H1 (cell line): ENCODE measurements around the gene RABL2A. TPM values are rescaled to one million over a fixed set of nuclear protein-coding genes. Genes with fewer than 3 reads are reported as not detected.
"Not testable (repeated sequence)": the region's sequence is repeated elsewhere in the genome, so short reads cannot be mapped to it uniquely, and the experiment has no call there.

Source experiments
- CTCF ChIA-PET: fragments of 300-600 bp; sonication (Branson Sonifier 250); formaldehyde crosslinking; loops from one replicate; lab custom pipeline; 2021; ENCODE audit not compliant: partially characterized antibody; lab: Charles Lee
- POLR2A ChIA-PET: fragments of 300-600 bp; sonication (Branson Sonifier 250); formaldehyde crosslinking; loops from one replicate; lab custom pipeline; 2021; ENCODE audit warnings: inconsistent platforms; ENCODE audit not compliant: partially characterized antibody; lab: Charles Lee
- DNase-seq, 2 experiments: peaks; one replicate each; pipeline versions ENCODE4 v3.0.0 to v3.0.0-alpha.2; 2010 to 2022; ENCODE audit warnings: low spot score in 2 of 2, low read depth in 1 of 2, mixed read lengths in 1 of 2
- FAIRE-seq: peaks from 2 replicates; lab custom pipeline; 2011; peaks lifted over from hg19 to GRCh38; lab: Jason Lieb, UNC
- H2AFZ ChIP-seq: 2 replicates; pipeline ENCODE4 v1.8.1; 2012; ENCODE audit warnings: low read length, inconsistent platforms
- H2AK5ac ChIP-seq: 2 replicates; pipeline ENCODE4 v1.6.1; 2013; ENCODE audit warnings: low read depth, low read length
- H2BK120ac ChIP-seq: replicated peaks from 2 replicates; pipeline ENCODE3; 2013; ENCODE audit warnings: low read depth, low read length, inconsistent platforms
- H2BK12ac ChIP-seq: 2 replicates; pipeline ENCODE4 v1.6.1; 2013; ENCODE audit warnings: low read depth, low read length
- H2BK15ac ChIP-seq: 2 replicates; pipeline ENCODE4 v1.6.1; 2013; ENCODE audit warnings: low read length
- H2BK20ac ChIP-seq: 2 replicates; pipeline ENCODE4 v1.6.1; 2013; ENCODE audit warnings: low read length
- H2BK5ac ChIP-seq: 2 replicates; pipeline ENCODE4 v1.6.1; 2013; ENCODE audit warnings: low read depth, low read length
- H3K14ac ChIP-seq: 2 replicates; pipeline ENCODE4 v1.6.1; 2013; ENCODE audit warnings: inconsistent platforms; ENCODE audit not compliant: insufficient read length
- H3K18ac ChIP-seq: 2 replicates; pipeline ENCODE4 v1.6.1; 2013; ENCODE audit warnings: low read length; ENCODE audit errors: extremely low read depth
- H3K23ac ChIP-seq: 2 replicates; pipeline ENCODE4 v1.6.1; 2013; ENCODE audit warnings: inconsistent platforms; ENCODE audit not compliant: insufficient read length
- H3K23me2 ChIP-seq: 2 replicates; pipeline ENCODE4 v1.6.1; 2013; ENCODE audit warnings: low read depth, low read length
- H3K27ac ChIP-seq: 2 replicates; pipeline ENCODE4 v1.6.1; 2011; ENCODE audit warnings: low read depth, low read length, inconsistent platforms
- H3K27me3 ChIP-seq, 4 experiments: replicated peaks in 1 of 4; 1 replicate in 1 of 4; 2 replicates in 3 of 4; pipeline versions ENCODE4 v1.6.1 to v1.8.1; 2011 to 2013; ENCODE audit warnings: low read length in 3 of 4, mild to moderate bottlenecking in 3 of 4, inconsistent platforms in 2 of 4, mixed read lengths in 2 of 4, moderate library complexity in 1 of 4; ENCODE audit not compliant: control insufficient read depth in 3 of 4, insufficient read depth in 3 of 4; ENCODE audit errors: extremely low read depth in 1 of 4
- H3K36me3 ChIP-seq, 4 experiments: 2 replicates each; pipeline versions ENCODE4 v1.6.1 to v1.8.1; 2011 to 2013; ENCODE audit warnings: mild to moderate bottlenecking in 4 of 4, low read length in 3 of 4, moderate library complexity in 2 of 4, control low read depth in 1 of 4, inconsistent platforms in 1 of 4; ENCODE audit not compliant: insufficient read depth in 4 of 4, control insufficient read depth in 2 of 4
- H3K4ac ChIP-seq: replicated peaks from 2 replicates; pipeline ENCODE3; 2013; ENCODE audit warnings: low read length, low read depth, mixed read lengths, inconsistent platforms; ENCODE audit not compliant: insufficient read length
- H3K4me1 ChIP-seq, 4 experiments: replicated peaks in 1 of 4; 1 replicate in 1 of 4; 2 replicates in 3 of 4; pipeline versions ENCODE4 v1.6.1 to v1.8.1; 2011 to 2013; ENCODE audit warnings: low read length in 3 of 4, inconsistent platforms in 2 of 4, mixed read lengths in 1 of 4; ENCODE audit not compliant: insufficient read depth in 4 of 4, control insufficient read depth in 3 of 4
- H3K4me2 ChIP-seq, 2 experiments: 2 replicates each; pipeline versions ENCODE4 v1.6.1 to v1.8.1; 2011 to 2013; ENCODE audit warnings: low read depth in 2 of 2, low read length in 2 of 2, control low read depth in 1 of 2, inconsistent platforms in 1 of 2, mild to moderate bottlenecking in 1 of 2; ENCODE audit not compliant: insufficient read depth in 1 of 2
- H3K4me3 ChIP-seq, 4 experiments: fragments of 200-600, 300-600 bp in 1 of 4; sonication (generic), shearing (Covaris generic), sonication (Bioruptor Twin) in 1 of 4; 2 replicates each; pipeline versions ENCODE4 v1.5.1 to v1.8.1; 2011 to 2016; ENCODE audit warnings: low read length in 4 of 4, low read depth in 3 of 4, control low read depth in 2 of 4, inconsistent platforms in 2 of 4, mild to moderate bottlenecking in 2 of 4, mixed read lengths in 1 of 4, moderate library complexity in 1 of 4; ENCODE audit not compliant: insufficient read depth in 2 of 4; ENCODE audit errors: extremely low read depth in 1 of 4
- H3K56ac ChIP-seq: replicated peaks from 2 replicates; pipeline ENCODE3; 2013; ENCODE audit warnings: low read depth, mild to moderate bottlenecking, mixed read lengths, low read length, inconsistent platforms; ENCODE audit not compliant: insufficient read length
- H3K79me1 ChIP-seq: 2 replicates; pipeline ENCODE4 v1.6.1; 2013; ENCODE audit warnings: low read depth, low read length, control low read depth
- H3K79me2 ChIP-seq, 2 experiments: 2 replicates each; pipeline versions ENCODE4 v1.6.1 to v1.8.1; 2012 to 2013; ENCODE audit warnings: low read length in 2 of 2, mild to moderate bottlenecking in 2 of 2, inconsistent platforms in 1 of 2; ENCODE audit not compliant: insufficient read depth in 2 of 2, control insufficient read depth in 1 of 2
- H3K9ac ChIP-seq, 4 experiments: replicated peaks in 1 of 4; 1 replicate in 1 of 4; 2 replicates in 3 of 4; pipeline versions ENCODE4 v1.6.1 to v1.8.1; 2011 to 2013; ENCODE audit warnings: low read depth in 3 of 4, low read length in 3 of 4, control low read depth in 2 of 4, mild to moderate bottlenecking in 2 of 4, moderate library complexity in 2 of 4, inconsistent platforms in 1 of 4; ENCODE audit errors: extremely low read depth in 1 of 4
- H3K9me3 ChIP-seq, 2 experiments: 2 replicates each; pipeline versions ENCODE4 v1.6.1 to v1.8.1; 2012 to 2013; ENCODE audit warnings: mild to moderate bottlenecking in 2 of 2, moderate library complexity in 2 of 2, control low read depth in 1 of 2, inconsistent platforms in 1 of 2, low read depth in 1 of 2, low read length in 1 of 2, mixed read lengths in 1 of 2; ENCODE audit not compliant: insufficient read depth in 2 of 2
- H4K20me1 ChIP-seq, 2 experiments: replicated peaks in 1 of 2; 2 replicates each; pipeline versions ENCODE3 to v1.8.1; 2011 to 2013; ENCODE audit warnings: inconsistent platforms in 2 of 2, low read length in 2 of 2, mild to moderate bottlenecking in 1 of 2; ENCODE audit not compliant: insufficient read depth in 2 of 2, control insufficient read depth in 1 of 2
- H4K5ac ChIP-seq: 2 replicates; pipeline ENCODE4 v1.6.1; 2013; ENCODE audit warnings: low read length, low read depth, mixed read lengths, inconsistent platforms; ENCODE audit not compliant: insufficient read length
- H4K8ac ChIP-seq: 2 replicates; pipeline ENCODE4 v1.8.0; 2013; ENCODE audit warnings: mild to moderate bottlenecking, moderate library complexity, low read length, inconsistent platforms; ENCODE audit not compliant: insufficient read depth; ENCODE audit errors: extremely low read depth
- H4K91ac ChIP-seq: replicated peaks from 2 replicates; pipeline ENCODE3; 2013; ENCODE audit warnings: low read length, mixed read lengths, inconsistent platforms; ENCODE audit not compliant: insufficient read length
- WGBS, 2 experiments: shearing (Covaris generic) in 1 of 2; methylation state at CpG; one replicate each; pipeline versions ENCODE4 v1.1.6 to v1.1.7; 2013 to 2015; ENCODE audit warnings: low lambda C conversion rate in 2 of 2, mixed read lengths in 2 of 2, inconsistent platforms in 1 of 2, low coverage in 1 of 2, missing lambda C conversion rate in 1 of 2; ENCODE audit not compliant: insufficient replicate concordance in 2 of 2, insufficient coverage in 1 of 2, insufficient read length in 1 of 2; ENCODE audit errors: extremely low coverage in 1 of 2, missing lambda C conversion rate in 1 of 2; 5-methylcytosine and 5-hydroxymethylcytosine counted together
- polyA plus RNA-seq, 7 experiments: library from polyadenylated mRNA; depleted of rRNA in 3 of 7; stranded (reverse) in 5 of 7; unstranded in 2 of 7; fragments of >200 nt in 5 of 7; fragments of 200-250 nt in 2 of 7; gene quantifications; 1 replicate in 5 of 7; 2 replicates in 1 of 7; 4 replicates in 1 of 7; pipeline versions ENCODE4 v1.2.1 to v1.2.3, GENCODE V29; 2011 to 2013; ENCODE audit warnings: missing spikeins in 2 of 7, mixed read lengths in 2 of 7
- total RNA-seq: library from RNA; stranded (reverse); fragmentation: NEBNext Ultra II Directional; extraction: Animal tissue kit (Norgen Biotek cat#: 25700); gene quantifications from 2 replicates; pipeline ENCODE4 v1.2.1, GENCODE V29; 2021

The RABL2A gene
- total and polyA plus RNA-seq, 2 of the 8 experiments (the other 6 are each of a cell fraction or from before 2014, with no cell fraction given): 6.9 to 10.9 TPM

GRCh38 chr2:113638084-113638483 is 11.0 kb downstream of the RABL2A start:
- H3K4me2 ChIP-seq, H2BK20ac ChIP-seq, H4K8ac ChIP-seq, H3K4ac ChIP-seq, H4K20me1 ChIP-seq, H3K14ac ChIP-seq, H3K4me1 ChIP-seq, H3K23ac ChIP-seq, POLR2A ChIA-PET, H4K5ac ChIP-seq, H3K4me3 ChIP-seq, H4K91ac ChIP-seq, H3K18ac ChIP-seq, H3K27ac ChIP-seq, H3K9ac ChIP-seq, H2BK120ac ChIP-seq, DNase-seq, H2BK5ac ChIP-seq, H2BK12ac ChIP-seq, H3K9me3 ChIP-seq, H3K36me3 ChIP-seq, FAIRE-seq, H2AFZ ChIP-seq, H3K79me2 ChIP-seq, H3K79me1 ChIP-seq, H3K27me3 ChIP-seq, CTCF ChIA-PET, H2BK15ac ChIP-seq, H3K56ac ChIP-seq, H2AK5ac ChIP-seq, H3K23me2 ChIP-seq: not testable (repeated sequence)
- 50% methylated on average over 1 of the region's 3 CpGs; no CpG with 5 or more reads in 1 of the 2 experiments for WGBS, 2 experiments

- H4K8ac ChIP-seq, H2AK5ac ChIP-seq, H4K5ac ChIP-seq, DNase-seq, H3K23me2 ChIP-seq, H2BK12ac ChIP-seq, H3K9ac ChIP-seq, POLR2A ChIA-PET, H2BK120ac ChIP-seq, H3K79me1 ChIP-seq, FAIRE-seq, H3K4me3 ChIP-seq, H3K23ac ChIP-seq, H3K4me2 ChIP-seq, H3K27me3 ChIP-seq, H3K9me3 ChIP-seq, H4K20me1 ChIP-seq, CTCF ChIA-PET, H3K36me3 ChIP-seq, H2BK5ac ChIP-seq, H3K14ac ChIP-seq, H2BK15ac ChIP-seq, H3K4ac ChIP-seq, H2BK20ac ChIP-seq, H3K4me1 ChIP-seq, H3K18ac ChIP-seq, H3K27ac ChIP-seq, H4K91ac ChIP-seq, H2AFZ ChIP-seq, H3K56ac ChIP-seq, H3K79me2 ChIP-seq: not testable (repeated sequence)
- WGBS, 2 experiments: 86% methylated on average over 1 of the region's 2 CpGs; no CpG with 5 or more reads in 1 of the 2 experiments
These were observed 19.2 kb downstream of the RABL2A start for GRCh38 chr2:113646217-113646616.
